Gastrocnemius medialis (tissue), 4 donors: ENCODE data around the gene ZNF682. TPM values are rescaled to one million over a fixed set of nuclear protein-coding genes. Genes with fewer than 3 reads are reported as not detected.
"Not testable (repeated sequence)": the region's sequence is repeated elsewhere in the genome, so short reads cannot be mapped to it uniquely, and the experiment has no call there.

ENCODE experiments used
- ATAC-seq, 2 donors: fragments of 150-250 bp; one replicate each; pipeline ENCODE4 v1.9.1; 2016
- DNase-seq, 2 donors: peaks; one replicate each; pipeline ENCODE4 v3.0.0-alpha.2; 2019
- H3K27ac ChIP-seq, 4 donors: fragments of 200-600 bp; sonication (generic); 1 replicate in 1 of 4; 2 replicates in 3 of 4; pipeline ENCODE4 v1.5.1; 2016 to 2018; ENCODE audit warnings: mild to moderate bottlenecking in 2 of 4, moderate library complexity in 1 of 4
- H3K27me3 ChIP-seq, 3 donors: fragments of 200-600 bp; sonication (generic) in 2 of 3; 1 replicate in 1 of 3; 2 replicates in 2 of 3; pipeline versions ENCODE4 v1.5.1 to v1.6.0; 2016 to 2019; ENCODE audit warnings: mild to moderate bottlenecking in 1 of 3, moderate library complexity in 1 of 3
- H3K36me3 ChIP-seq, 2 donors: fragments of 200-600 bp; sonication (generic) in 1 of 2; one replicate each; pipeline ENCODE4 v1.5.1; 2017 to 2018
- H3K4me1 ChIP-seq, 2 donors: fragments of 200-600 bp; sonication (generic) in 1 of 2; one replicate each; pipeline ENCODE4 v1.5.1; 2016 to 2017; ENCODE audit warnings: mild to moderate bottlenecking in 2 of 2
- H3K4me3 ChIP-seq, 4 donors: fragments of 200-600 bp; sonication (generic) in 3 of 4; 1 replicate in 1 of 4; 2 replicates in 3 of 4; pipeline ENCODE4 v1.5.1; 2016 to 2019; ENCODE audit warnings: mild to moderate bottlenecking in 2 of 4
- H3K9me3 ChIP-seq, 3 donors: fragments of 200-600 bp; sonication (generic) in 2 of 3; 1 replicate in 1 of 3; 2 replicates in 2 of 3; pipeline ENCODE4 v1.5.1; 2016 to 2019
- POLR2A ChIP-seq, 2 donors: fragments of 450-650 bp; IDR thresholded peaks; one replicate each; pipeline ENCODE4 v1.6.1; 2017; ENCODE audit warnings: antibody characterized with exemption in 2 of 2, mild to moderate bottlenecking in 2 of 2, moderate library complexity in 2 of 2
- in situ Hi-C, 4 donors: fragments of 200-750 bp; cut with MboI; loops; one replicate each; pipeline versions ENCODE4 v1.15.0 to v1.8.0; 2017; ENCODE audit warnings: low sequenced_read_pairs in 4 of 4
- intact Hi-C: fragments of 100-400 bp; cut with DNase I; formaldehyde crosslinking; loops from one replicate; pipeline ENCODE4 v1.15.1; 2023; ENCODE audit warnings: low total_unique reads
- total RNA-seq, 4 donors: library from RNA; depleted of rRNA; stranded (reverse); fragments of >200 nt; gene quantifications; one replicate each; pipeline versions ENCODE4 v1.1.0 to v1.2.3, GENCODE V29; 2016
- TF ChIP-seq, protein P1 (sequence below), 5 experiments: fragments of 450-650 bp in 3 of 5; fragments of 200-600 bp in 2 of 5; sonication (generic) in 2 of 5; IDR thresholded peaks in 4 of 5; conservative IDR thresholded peaks in 1 of 5; 1 replicate in 4 of 5; 2 replicates in 1 of 5; pipeline ENCODE4 v1.5.1; 2016 to 2019; ENCODE audit warnings: antibody characterized with exemption in 5 of 5, mild to moderate bottlenecking in 3 of 5, moderate library complexity in 3 of 5

Gene ZNF682
- total RNA-seq, 4 donors from 2014 or later, result 0.44 to 6.3 TPM; not detected in 2

DNA sequence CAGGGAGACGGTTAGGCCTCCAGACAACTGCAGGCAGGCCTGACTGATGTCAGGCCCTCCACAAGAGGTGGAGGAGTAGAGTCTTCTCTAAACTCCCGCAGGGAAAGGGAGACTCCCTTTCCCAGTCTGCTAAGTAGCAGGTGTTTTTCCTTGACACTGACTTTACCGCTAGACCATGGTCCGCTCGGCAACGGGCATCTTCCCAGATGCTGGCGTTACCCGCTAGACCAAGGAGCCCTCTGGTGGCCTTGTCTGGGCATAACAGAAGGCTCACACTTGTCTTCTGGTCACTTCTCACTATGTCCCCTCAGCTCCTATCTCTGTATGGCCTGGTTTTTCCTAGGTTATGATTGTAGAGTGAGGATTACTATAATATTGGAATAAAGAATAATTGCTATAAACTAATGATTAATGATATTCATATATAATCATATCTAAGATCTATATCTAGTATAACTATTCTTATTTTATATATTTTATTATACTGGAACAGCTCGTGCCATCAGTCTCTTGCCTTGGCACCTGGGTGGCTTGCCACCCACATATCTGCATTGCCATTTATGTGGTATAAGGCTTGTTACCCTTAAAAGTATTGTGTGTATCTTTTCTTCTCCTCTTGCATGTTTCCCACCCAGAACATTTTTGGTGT is 80.0 kb downstream of the ZNF682 start:
- not testable (repeated sequence) for H3K27ac ChIP-seq, H3K9me3 ChIP-seq, H3K4me1 ChIP-seq, ATAC-seq, H3K27me3 ChIP-seq, H3K36me3 ChIP-seq
- TF ChIP-seq, protein P1, sequence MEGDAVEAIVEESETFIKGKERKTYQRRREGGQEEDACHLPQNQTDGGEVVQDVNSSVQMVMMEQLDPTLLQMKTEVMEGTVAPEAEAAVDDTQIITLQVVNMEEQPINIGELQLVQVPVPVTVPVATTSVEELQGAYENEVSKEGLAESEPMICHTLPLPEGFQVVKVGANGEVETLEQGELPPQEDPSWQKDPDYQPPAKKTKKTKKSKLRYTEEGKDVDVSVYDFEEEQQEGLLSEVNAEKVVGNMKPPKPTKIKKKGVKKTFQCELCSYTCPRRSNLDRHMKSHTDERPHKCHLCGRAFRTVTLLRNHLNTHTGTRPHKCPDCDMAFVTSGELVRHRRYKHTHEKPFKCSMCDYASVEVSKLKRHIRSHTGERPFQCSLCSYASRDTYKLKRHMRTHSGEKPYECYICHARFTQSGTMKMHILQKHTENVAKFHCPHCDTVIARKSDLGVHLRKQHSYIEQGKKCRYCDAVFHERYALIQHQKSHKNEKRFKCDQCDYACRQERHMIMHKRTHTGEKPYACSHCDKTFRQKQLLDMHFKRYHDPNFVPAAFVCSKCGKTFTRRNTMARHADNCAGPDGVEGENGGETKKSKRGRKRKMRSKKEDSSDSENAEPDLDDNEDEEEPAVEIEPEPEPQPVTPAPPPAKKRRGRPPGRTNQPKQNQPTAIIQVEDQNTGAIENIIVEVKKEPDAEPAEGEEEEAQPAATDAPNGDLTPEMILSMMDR (IDR thresholded peaks at IDR 0.05 in 4 of 5, conservative IDR thresholded peaks at IDR 0.05 in 1 of 5), result peak; percentile 40 to 76 (median 63)
- peak; percentile 41 to 50 for DNase-seq
- in situ Hi-C loops (loop anchor here in 1 of 4 donors (25.0 kb wide), 1 partner anchor 422 kb away; the partner anchor contains the start of genes CILP2 and YJEFN3), intact Hi-C loops (loop anchor here (2.0 kb wide), 1 partner anchor 426 kb away; no protein-coding TSS in a partner anchor)
- peak overlapping the region in 1 of 4 donors; percentile 2 for H3K4me3 ChIP-seq

DNA sequence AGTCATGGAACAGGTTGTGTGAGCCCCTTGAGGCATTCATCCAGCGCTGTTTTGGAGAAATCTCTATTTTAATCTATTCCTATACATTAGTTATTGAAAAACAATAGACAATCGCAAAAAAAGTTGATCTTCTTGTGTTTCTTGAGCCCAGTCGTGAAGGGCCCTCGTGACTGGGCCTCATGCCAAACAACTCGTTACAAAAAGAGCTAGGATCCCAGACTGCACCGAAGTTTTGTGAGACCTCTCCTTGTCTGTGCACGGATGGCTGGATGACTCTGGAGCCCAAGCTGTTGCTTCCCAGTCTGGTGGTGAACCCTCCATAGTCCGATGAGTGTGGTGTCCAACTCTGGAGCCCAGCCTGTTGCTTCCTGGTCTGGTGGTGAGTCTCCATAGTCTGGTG is 81.5 kb downstream of the ZNF682 start:
- in situ Hi-C loops (loop anchor here in 1 of 4 donors (25.0 kb wide), 1 partner anchor 420 kb away; the partner anchor contains the start of genes CILP2 and YJEFN3), intact Hi-C loops (loop anchor here (2.0 kb wide), 1 partner anchor 425 kb away; no protein-coding TSS in a partner anchor)
- not testable (repeated sequence) for H3K36me3 ChIP-seq, H3K4me3 ChIP-seq, H3K9me3 ChIP-seq, H3K27ac ChIP-seq, DNase-seq, H3K27me3 ChIP-seq, ATAC-seq, H3K4me1 ChIP-seq

DNA sequence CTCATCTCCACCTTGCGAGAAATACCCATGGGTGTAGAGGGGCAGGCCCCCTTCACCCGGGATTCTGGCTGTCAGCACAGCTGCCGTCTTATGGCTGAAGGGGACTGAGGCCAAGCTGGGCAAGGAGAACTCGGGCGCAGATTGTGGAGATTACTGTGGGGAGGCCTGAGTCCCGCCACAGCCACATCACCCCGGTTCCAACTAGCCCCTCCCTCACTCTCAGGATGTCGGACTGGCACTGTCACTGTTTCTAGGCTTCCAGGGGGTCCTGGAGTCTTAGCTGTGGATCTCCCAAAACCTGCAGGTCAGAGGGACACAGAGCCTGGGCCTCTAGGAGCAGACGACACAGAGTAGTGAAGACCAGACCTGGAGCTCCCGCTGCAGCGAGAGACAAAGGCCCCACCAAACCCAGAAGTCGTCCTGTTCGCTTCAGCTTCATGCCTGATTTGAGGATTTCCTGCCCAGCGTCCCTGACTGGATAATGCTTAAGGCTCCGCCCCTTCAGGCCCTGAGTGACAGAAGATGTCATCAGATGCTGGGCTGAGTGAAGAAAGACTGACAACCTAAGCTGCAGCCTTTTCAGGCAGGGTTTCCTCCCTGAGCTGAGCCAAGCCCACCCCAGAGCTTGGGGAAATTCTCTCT is 82.8 kb downstream of the ZNF682 start:
- Histone ChIP-seq H3K4me3 (no peak overlapping the region), H3K36me3 (no peaks in the 10 kb centered on the region), H3K27ac (no peak overlapping the region), H3K4me1 (no peaks in the 10 kb centered on the region), H3K9me3 (no peaks in the 10 kb centered on the region), H3K27me3 (no peaks in the 10 kb centered on the region)
- in situ Hi-C loops (loop anchor here in 1 of 4 donors (25.0 kb wide), 1 partner anchor 419 kb away; the partner anchor contains the start of genes CILP2 and YJEFN3), intact Hi-C loops (no loop called here)
- no peak for ATAC-seq
- TF ChIP-seq, protein P1 (IDR thresholded peaks at IDR 0.05 in 4 of 5, conservative IDR thresholded peaks at IDR 0.05 in 1 of 5), result no peak
- no peak for TF ChIP-seq POLR2A (IDR thresholded peaks at IDR 0.05)
- no peak for DNase-seq

DNA sequence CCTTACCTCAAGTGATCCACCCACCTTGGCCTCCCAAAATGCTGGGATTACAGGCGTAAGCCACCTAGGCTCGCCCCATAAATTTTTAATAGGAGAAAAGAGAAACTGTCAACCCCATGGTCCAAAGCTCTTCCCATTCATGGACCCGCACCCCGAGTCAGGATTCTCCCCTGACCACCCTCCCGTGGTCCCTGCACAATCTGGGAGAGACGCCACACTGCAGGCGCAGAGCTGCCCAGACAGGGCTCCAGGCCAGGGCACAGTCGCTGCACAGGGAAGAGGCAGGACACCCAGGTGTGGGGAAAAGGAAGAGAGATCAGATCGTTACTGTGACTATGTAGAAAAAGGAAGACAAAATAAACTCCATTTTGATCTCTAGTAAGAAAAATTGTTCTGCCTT is 84.1 kb downstream of the ZNF682 start:
- Histone ChIP-seq H3K27ac (no peak overlapping the region), H3K4me3 (no peak overlapping the region), H3K27me3 (no peaks in the 10 kb centered on the region), H3K36me3 (no peaks in the 10 kb centered on the region), H3K9me3 (no peaks in the 10 kb centered on the region), H3K4me1 (no peaks in the 10 kb centered on the region)
- ATAC-seq, result no peak
- no peak for DNase-seq
- in situ Hi-C loops (loop anchor here in 1 of 4 donors (25.0 kb wide), 1 partner anchor 418 kb away; the partner anchor contains the start of genes CILP2 and YJEFN3), intact Hi-C loops (no loop called here)
- TF ChIP-seq POLR2A (IDR thresholded peaks at IDR 0.05), result no peak
- TF ChIP-seq, protein P1 (IDR thresholded peaks at IDR 0.05 in 4 of 5, conservative IDR thresholded peaks at IDR 0.05 in 1 of 5), result no peak

Other genes starting within 250 kb of the ZNF682 start
- 10 to 100 TPM in 3 of 4 donors, 1 to 10 TPM in 1; 6.3 to 18.7 (median 14.9) TPM for gene ZNF506, start 217.8 kb downstream of the ZNF682 start, total RNA-seq
- gene ZNF253, start 173.6 kb downstream of the ZNF682 start, total RNA-seq, result 1 to 10 TPM; 3.1 to 9.5 (median 6.3) TPM
- gene ZNF93, start 138.6 kb downstream of the ZNF682 start, total RNA-seq, result 1 to 10 TPM in 2 of 4 donors, under 1 TPM in 2; 0.36 to 4.1 (median 0.89) TPM
- under 1 TPM in 2 of 4 donors, not detected in 2; 0.22 to 0.42 TPM for gene ZNF90, start 38.5 kb upstream of the ZNF682 start, total RNA-seq
- gene ZNF486, start 127.7 kb upstream of the ZNF682 start, total RNA-seq, result 1 to 10 TPM in 1 of 4 donors, under 1 TPM in 3; 0.15 to 1.1 (median 0.75) TPM